Measurements from ENCODE around the gene IL1RAPL1. TPM values are rescaled to one million over a fixed set of nuclear protein-coding genes. Genes with fewer than 3 reads are reported as not detected.

The IL1RAPL1 gene
- total RNA-seq, 2 donors from 2014 or later: 0.66 to 1.1 TPM

GRCh38 chrX:28946846-28947245, 359.6 kb downstream of the IL1RAPL1 start:
- no peak overlapping the region for H3K27ac Mint-ChIP-seq
- Histone ChIP-seq H3K9me3 (ENCODE audit: control insufficient read depth, low read length) (no peaks in the 10 kb centered on the region), H3K9ac (ENCODE audit: extremely low read depth, low read length, poor library complexity, severe bottlenecking) (no peak overlapping the region), H3K27me3 (ENCODE audit: control insufficient read depth, insufficient read depth, low read length, poor library complexity, severe bottlenecking) (no peaks in the 10 kb centered on the region), H3K4me1 (ENCODE audit: control insufficient read depth, insufficient read depth, low read length) (no peaks in the 10 kb centered on the region), H3K27ac (ENCODE audit: low read depth, low read length) (no peak overlapping the region), H3K36me3 (ENCODE audit: control insufficient read depth, insufficient read depth, low read length) (no peaks in the 10 kb centered on the region), H3K4me3 (ENCODE audit: low read length) (no peak overlapping the region)
- no peak for DNase-seq
- H3K4me1 Mint-ChIP-seq: no peaks in the 10 kb centered on the region
- no peaks in the 10 kb centered on the region for H3K36me3 Mint-ChIP-seq (ENCODE audit: low read depth)
- H3K27me3 Mint-ChIP-seq (ENCODE audit: insufficient read depth): no peaks in the 10 kb centered on the region
- H3K4me3 Mint-ChIP-seq: no peak overlapping the region
- no peak for TF ChIP-seq CTCF (conservative IDR thresholded peaks at IDR 0.05)
- 83 to 100% methylated on average over 1 to 2 of the region's 3 CpGs for WGBS, 2 experiments (ENCODE audit: insufficient coverage in 1 of 2, insufficient read length in 1 of 2)
- H3K9me3 Mint-ChIP-seq: no peaks in the 10 kb centered on the region

- no peaks in the 10 kb centered on the region for H3K36me3 Mint-ChIP-seq (ENCODE audit: low read depth)
- Histone ChIP-seq H3K4me1 (ENCODE audit: control insufficient read depth, insufficient read depth, low read length) (no peaks in the 10 kb centered on the region), H3K27me3 (ENCODE audit: control insufficient read depth, insufficient read depth, low read length, poor library complexity, severe bottlenecking) (no peaks in the 10 kb centered on the region), H3K9ac (ENCODE audit: extremely low read depth, low read length, poor library complexity, severe bottlenecking) (no peak overlapping the region), H3K36me3 (ENCODE audit: control insufficient read depth, insufficient read depth, low read length) (no peaks in the 10 kb centered on the region), H3K4me3 (ENCODE audit: low read length) (no peak overlapping the region), H3K9me3 (ENCODE audit: control insufficient read depth, low read length) (no peaks in the 10 kb centered on the region), H3K27ac (ENCODE audit: low read depth, low read length) (no peak overlapping the region)
- H3K9me3 Mint-ChIP-seq: no peaks in the 10 kb centered on the region
- H3K4me3 Mint-ChIP-seq: no peak overlapping the region
- no peak for TF ChIP-seq CTCF (conservative IDR thresholded peaks at IDR 0.05)
- WGBS, 2 experiments (ENCODE audit: insufficient coverage in 1 of 2, insufficient read length in 1 of 2): 85% methylated on average over 2 of the region's 4 CpGs; no CpG with 5 or more reads in 1 of the 2 experiments
- no peaks in the 10 kb centered on the region for H3K27me3 Mint-ChIP-seq (ENCODE audit: insufficient read depth)
- no peak for DNase-seq
- no peaks in the 10 kb centered on the region for H3K4me1 Mint-ChIP-seq
- H3K27ac Mint-ChIP-seq: no peak overlapping the region
These were observed 372.8 kb downstream of the IL1RAPL1 start for GRCh38 chrX:28960063-28960462.

GRCh38 chrX:28966331-28966730, 379.1 kb downstream of the IL1RAPL1 start:
- H3K27me3 Mint-ChIP-seq (ENCODE audit: insufficient read depth): no peaks in the 10 kb centered on the region
- H3K4me3 ChIP-seq (ENCODE audit: low read length): no peak overlapping the region
- H3K4me3 Mint-ChIP-seq: no peak overlapping the region
- no peak for DNase-seq
- H3K4me1 ChIP-seq (ENCODE audit: control insufficient read depth, insufficient read depth, low read length): no peaks in the 10 kb centered on the region
- H3K36me3 ChIP-seq (ENCODE audit: control insufficient read depth, insufficient read depth, low read length): no peaks in the 10 kb centered on the region
- H3K36me3 Mint-ChIP-seq (ENCODE audit: low read depth): no peaks in the 10 kb centered on the region
- no peak overlapping the region for H3K27ac Mint-ChIP-seq
- no peaks in the 10 kb centered on the region for H3K27me3 ChIP-seq (ENCODE audit: control insufficient read depth, insufficient read depth, low read length, poor library complexity, severe bottlenecking)
- no peak overlapping the region for H3K9ac ChIP-seq (ENCODE audit: extremely low read depth, low read length, poor library complexity, severe bottlenecking)
- TF ChIP-seq CTCF (conservative IDR thresholded peaks at IDR 0.05): no peak
- H3K4me1 Mint-ChIP-seq: no peaks in the 10 kb centered on the region
- 73% methylated on average over 2 of the region's 3 CpGs; no CpG with 5 or more reads in 1 of the 2 experiments for WGBS, 2 experiments (ENCODE audit: insufficient coverage in 1 of 2, insufficient read length in 1 of 2)
- no peaks in the 10 kb centered on the region for H3K9me3 ChIP-seq (ENCODE audit: control insufficient read depth, low read length)
- H3K9me3 Mint-ChIP-seq: no peaks in the 10 kb centered on the region
- H3K27ac ChIP-seq (ENCODE audit: low read depth, low read length): no peak overlapping the region
